ENCODE data around the gene RBP3.
"Not testable (repeated sequence)": the region's sequence is repeated elsewhere in the genome, so short reads cannot be mapped to it uniquely, and the experiment has no call there.

The RBP3 gene

GRCh38 chr10:47380341-47381102 lies 32.4 kb downstream of the RBP3 start:
- Histone ChIP-seq H3K4me3 (ENCODE audit: low read length) (no peak overlapping the region), H3K9ac (ENCODE audit: low read depth, low read length) (no peak overlapping the region), H3K4me1 (ENCODE audit: insufficient read depth, low read length) (peaks cover 19% of the 10 kb centered on the region; the same call in 1 of the 2 replicates), H3K9me3 (ENCODE audit: insufficient read depth, low read depth, low read length) (no peaks in the 10 kb centered on the region), H3K36me3 (ENCODE audit: insufficient read depth, low read depth, low read length) (no peaks in the 10 kb centered on the region), H3K27ac (ENCODE audit: low read length) (no peak overlapping the region), H3K27me3 (ENCODE audit: insufficient read depth, low read length) (peaks cover 19% of the 10 kb centered on the region)

GRCh38 chr10:47381103-47381395 lies 32.9 kb downstream of the RBP3 start:
- H3K36me3 ChIP-seq (ENCODE audit: insufficient read depth, low read depth, low read length): no peaks in the 10 kb centered on the region
- H3K4me1 ChIP-seq (ENCODE audit: insufficient read depth, low read length): peaks cover 19% of the 10 kb centered on the region; the same call in 1 of the 2 replicates
- no peak overlapping the region for H3K9ac ChIP-seq (ENCODE audit: low read depth, low read length)
- peaks cover 24% of the 10 kb centered on the region for H3K27me3 ChIP-seq (ENCODE audit: insufficient read depth, low read length)
- H3K27ac ChIP-seq (ENCODE audit: low read length): no peak overlapping the region
- no peak overlapping the region for H3K4me3 ChIP-seq (ENCODE audit: low read length)
- no peaks in the 10 kb centered on the region for H3K9me3 ChIP-seq (ENCODE audit: insufficient read depth, low read depth, low read length)

DNA sequence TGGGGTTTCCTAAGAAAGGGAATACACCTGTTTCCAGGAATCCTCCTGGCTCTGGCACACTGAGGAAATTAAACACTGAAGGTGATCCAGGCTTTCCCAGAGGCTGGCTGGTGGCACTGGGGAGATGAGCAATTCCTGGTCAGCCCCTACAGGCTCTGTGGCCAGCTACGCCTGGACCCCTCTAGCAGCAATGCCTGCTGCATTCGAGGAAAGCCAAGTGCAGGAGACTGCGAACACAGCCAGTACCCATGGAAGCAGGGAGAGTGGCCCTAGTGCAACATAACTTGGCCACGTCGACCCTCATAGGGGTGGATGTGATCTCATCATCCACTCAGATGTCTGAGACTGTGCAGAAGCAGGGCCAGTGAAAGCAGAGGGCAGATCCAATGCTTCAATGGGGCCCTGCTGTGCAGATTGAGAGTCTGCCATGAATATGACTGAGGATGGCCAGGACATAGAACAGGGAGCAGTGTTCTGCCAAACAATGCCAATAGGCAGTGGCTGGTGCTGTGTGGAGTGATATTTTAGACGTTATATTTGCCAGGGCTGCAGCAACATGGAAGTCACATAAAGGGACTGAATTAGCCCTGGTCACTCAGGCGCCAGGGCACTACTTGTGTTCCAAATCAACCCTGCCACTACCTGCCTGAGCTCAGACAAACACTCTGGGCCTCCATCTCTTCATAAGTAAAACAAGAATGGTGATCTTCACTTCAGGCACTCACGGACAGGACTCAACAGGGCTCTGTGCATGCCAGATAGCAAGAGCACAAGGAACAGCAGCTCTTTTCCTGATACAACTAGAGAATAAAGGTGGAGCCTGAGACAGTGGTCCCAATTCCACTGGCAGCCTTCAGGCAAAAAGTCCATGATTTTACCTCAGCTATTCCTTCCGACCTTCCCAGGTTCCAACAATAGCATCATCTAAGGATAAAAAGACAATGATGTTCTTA lies 33.5 kb downstream of the RBP3 start:
- Histone ChIP-seq H3K4me1 (ENCODE audit: insufficient read depth, low read length) (peaks cover 19% of the 10 kb centered on the region; the same call in 1 of the 2 replicates), H3K9me3 (ENCODE audit: insufficient read depth, low read depth, low read length) (no peaks in the 10 kb centered on the region), H3K4me3 (ENCODE audit: low read length) (no peak overlapping the region; the same call in 1 of the 2 replicates), H3K36me3 (ENCODE audit: insufficient read depth, low read depth, low read length) (no peaks in the 10 kb centered on the region), H3K9ac (ENCODE audit: low read depth, low read length) (no peak overlapping the region), H3K27ac (ENCODE audit: low read length) (no peak overlapping the region), H3K27me3 (ENCODE audit: insufficient read depth, low read length) (peaks cover 25% of the 10 kb centered on the region)

DNA sequence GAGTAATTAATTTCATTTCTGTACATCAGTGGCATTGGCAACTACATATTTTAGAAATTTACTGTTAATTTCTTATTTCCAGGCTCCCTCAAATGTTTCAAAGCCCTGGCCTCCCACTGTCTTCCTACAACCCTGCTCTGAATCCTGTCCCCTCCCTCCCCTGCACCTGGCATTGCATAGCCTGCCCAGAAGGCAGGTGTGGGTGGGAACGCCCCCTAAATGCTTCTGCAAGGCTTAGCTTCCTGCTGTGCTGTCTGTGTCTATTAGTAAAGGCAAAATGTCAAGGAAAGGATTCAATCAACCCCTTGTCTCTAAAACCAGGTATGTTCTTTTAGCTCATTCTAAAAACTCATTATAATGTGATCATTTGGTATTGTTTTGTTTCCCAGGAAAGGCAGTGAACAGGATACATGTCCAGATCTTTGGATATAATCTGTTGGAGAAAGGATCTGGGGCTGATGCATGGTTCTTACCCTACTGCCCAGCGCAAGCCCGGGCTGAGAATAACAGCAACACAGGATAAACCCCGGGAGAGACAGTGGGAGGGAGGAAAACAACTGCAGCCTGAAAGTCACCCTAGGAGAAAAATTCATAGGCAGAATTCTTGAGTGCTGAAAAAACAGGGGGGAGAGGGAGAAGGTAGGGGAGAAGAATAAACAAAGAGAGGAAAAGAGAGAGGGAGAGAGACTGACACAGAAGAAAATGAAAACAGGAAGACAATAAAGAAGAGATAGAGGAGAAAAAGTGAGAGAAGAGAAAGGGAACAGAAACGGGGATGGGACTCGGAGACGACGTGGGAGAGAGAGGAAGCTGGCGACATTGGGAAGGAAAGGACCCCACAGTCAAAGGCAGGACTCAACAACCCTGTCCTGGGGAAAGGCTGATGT lies 35.3 kb downstream of the RBP3 start:
- Histone ChIP-seq H3K36me3 (ENCODE audit: insufficient read depth, low read depth, low read length) (no peaks in the 10 kb centered on the region), H3K4me1 (ENCODE audit: insufficient read depth, low read length) (peaks cover 19% of the 10 kb centered on the region; the same call in 1 of the 2 replicates), H3K4me3 (ENCODE audit: low read length) (peak overlapping the region; percentile 74), H3K9me3 (ENCODE audit: insufficient read depth, low read depth, low read length) (no peaks in the 10 kb centered on the region), H3K9ac (ENCODE audit: low read depth, low read length) (peak overlapping the region; percentile 47; the same call in 1 of the 2 replicates), H3K27ac (ENCODE audit: low read length) (no peak overlapping the region), H3K27me3 (ENCODE audit: insufficient read depth, low read length) (peaks cover 25% of the 10 kb centered on the region)

DNA sequence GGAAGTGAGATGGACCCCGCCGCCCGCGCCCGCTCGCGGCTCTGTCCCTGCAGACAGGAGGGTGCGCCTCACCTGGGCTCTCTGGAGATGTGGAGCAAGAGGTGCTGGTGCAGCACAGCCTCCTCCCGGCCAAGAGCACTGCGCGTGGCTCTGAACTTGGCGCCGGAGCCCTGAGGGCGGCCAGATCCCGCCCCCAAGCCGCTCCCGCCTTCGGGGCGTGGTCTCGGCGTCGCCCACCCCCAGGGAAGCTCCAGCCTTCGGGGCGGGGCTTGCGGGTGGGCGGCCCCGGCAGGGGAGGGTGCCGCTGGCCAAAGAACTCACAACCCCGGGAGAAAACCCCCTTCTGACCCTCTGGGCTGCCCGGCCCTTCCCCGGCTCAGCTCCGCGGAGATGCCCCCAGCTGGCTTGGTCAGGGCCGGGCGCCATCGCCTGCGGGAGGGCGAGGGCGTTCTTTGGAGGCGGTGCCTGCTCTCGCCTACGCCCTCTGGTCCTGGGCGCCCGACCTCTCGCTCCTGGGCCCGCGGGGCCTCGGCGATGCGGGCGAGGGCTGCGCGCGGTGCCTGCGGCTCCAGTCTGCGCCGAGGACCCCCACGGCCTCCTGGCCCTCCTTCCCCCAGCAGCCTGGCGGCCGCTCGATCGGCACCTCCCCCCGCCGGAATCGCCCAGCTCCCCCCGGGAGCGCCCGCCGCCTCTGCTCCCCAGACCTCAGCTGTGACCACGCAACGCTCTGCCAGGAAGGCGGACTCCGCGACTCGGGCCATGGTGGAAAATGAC lies 36.2 kb downstream of the RBP3 start, which contains the start of gene ZNF488:
Gene ZNF488, minus strand, starts transcription at position 146 of the 774 bp plus-strand sequence. CDS start 15,464 bp downstream, outside the sequence.
- H3K4me1 ChIP-seq (ENCODE audit: insufficient read depth, low read length): peaks cover 19% of the 10 kb centered on the region; the same call in 1 of the 2 replicates
- peaks cover 25% of the 10 kb centered on the region for H3K27me3 ChIP-seq (ENCODE audit: insufficient read depth, low read length)
- peak within 1 kb of the TSS; percentile 74 for H3K4me3 ChIP-seq (ENCODE audit: low read length)
- H3K9me3 ChIP-seq (ENCODE audit: insufficient read depth, low read depth, low read length): no peaks in the 10 kb centered on the region
- H3K27ac ChIP-seq (ENCODE audit: low read length): no peak within 1 kb of the TSS
- H3K36me3 ChIP-seq (ENCODE audit: insufficient read depth, low read depth, low read length): no peaks in the 10 kb centered on the region
- H3K9ac ChIP-seq (ENCODE audit: low read depth, low read length): peak within 1 kb of the TSS; percentile 47; the same call in 1 of the 2 replicates

DNA sequence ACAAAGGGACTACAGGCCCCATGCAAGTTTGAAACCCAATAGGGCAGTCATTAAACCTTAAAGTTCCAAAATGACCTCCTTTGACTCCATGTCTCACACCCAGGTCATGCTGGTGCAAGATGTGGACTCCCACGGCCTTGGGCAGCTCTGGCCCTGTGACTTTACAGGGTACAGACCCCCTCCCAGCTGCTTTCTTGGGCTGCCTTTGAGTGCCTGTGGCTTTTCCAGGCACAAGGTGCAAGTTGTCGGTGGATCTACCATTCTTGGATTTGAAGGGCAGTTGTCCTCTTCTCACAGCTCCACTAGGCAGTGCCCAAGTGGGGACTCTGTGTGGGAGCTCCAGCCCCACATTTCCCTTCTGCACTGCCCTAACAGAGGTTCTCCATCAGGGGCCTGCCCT lies 37.9 kb downstream of the RBP3 start:
- not testable (repeated sequence) for H3K4me3 ChIP-seq (ENCODE audit: low read length); H3K27ac ChIP-seq (ENCODE audit: low read length); H3K9ac ChIP-seq (ENCODE audit: low read depth, low read length); H3K9me3 ChIP-seq (ENCODE audit: insufficient read depth, low read depth, low read length); H3K36me3 ChIP-seq (ENCODE audit: insufficient read depth, low read depth, low read length)
- peaks cover 19% of the 10 kb centered on the region; the same call in 1 of the 2 replicates for H3K4me1 ChIP-seq (ENCODE audit: insufficient read depth, low read length)
- H3K27me3 ChIP-seq (ENCODE audit: insufficient read depth, low read length): peaks cover 25% of the 10 kb centered on the region

DNA sequence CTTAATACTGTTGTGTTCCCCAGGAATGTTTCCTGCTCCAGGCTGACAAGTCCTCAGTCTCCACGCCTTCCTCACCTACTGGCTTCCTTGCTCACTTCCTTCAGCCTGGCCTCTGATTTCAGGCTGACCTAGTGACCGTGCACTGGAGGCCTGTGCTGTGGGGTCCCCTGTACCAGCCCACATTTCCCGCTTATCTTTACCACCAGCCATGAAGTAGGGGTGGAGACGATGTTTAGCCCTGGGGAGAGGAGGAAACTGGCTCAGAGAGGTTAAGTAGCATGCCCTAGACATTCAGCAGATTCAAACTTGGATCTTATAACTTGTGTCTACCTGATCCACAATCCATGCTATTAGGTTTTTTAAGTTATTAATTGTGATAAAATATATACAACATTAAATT lies 40.7 kb downstream of the RBP3 start:
- H3K4me1 ChIP-seq (ENCODE audit: insufficient read depth, low read length): no peaks in the 10 kb centered on the region
- no peak overlapping the region for H3K27ac ChIP-seq (ENCODE audit: low read length)
- H3K36me3 ChIP-seq (ENCODE audit: insufficient read depth, low read depth, low read length): no peaks in the 10 kb centered on the region
- no peak overlapping the region for H3K9ac ChIP-seq (ENCODE audit: low read depth, low read length)
- no peaks in the 10 kb centered on the region for H3K9me3 ChIP-seq (ENCODE audit: insufficient read depth, low read depth, low read length)
- H3K4me3 ChIP-seq (ENCODE audit: low read length): no peak overlapping the region
- H3K27me3 ChIP-seq (ENCODE audit: insufficient read depth, low read length): peaks cover 16% of the 10 kb centered on the region

DNA sequence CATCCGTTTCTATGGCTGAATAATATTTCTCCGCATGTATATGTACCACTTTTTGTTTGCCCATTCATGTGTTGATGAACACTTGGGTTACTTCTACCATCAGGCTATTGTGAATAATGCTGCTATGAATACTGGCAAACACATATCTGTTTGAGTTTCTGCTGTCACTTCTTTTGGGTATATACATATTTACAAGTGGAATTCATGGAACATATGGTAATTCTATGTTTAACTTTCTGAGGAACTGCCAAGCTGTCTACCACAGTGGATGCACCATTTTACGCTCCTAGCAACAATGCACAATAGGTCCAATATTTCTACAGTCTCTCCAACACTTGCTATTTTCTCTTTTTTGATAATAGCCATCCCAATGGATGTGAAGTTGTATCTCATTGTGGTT lies 41.5 kb downstream of the RBP3 start:
- Histone ChIP-seq H3K9me3 (ENCODE audit: insufficient read depth, low read depth, low read length) (no peaks in the 10 kb centered on the region), H3K9ac (ENCODE audit: low read depth, low read length) (no peak overlapping the region), H3K27ac (ENCODE audit: low read length) (no peak overlapping the region), H3K4me3 (ENCODE audit: low read length) (no peak overlapping the region), H3K27me3 (ENCODE audit: insufficient read depth, low read length) (peaks cover 15% of the 10 kb centered on the region), H3K36me3 (ENCODE audit: insufficient read depth, low read depth, low read length) (no peaks in the 10 kb centered on the region), H3K4me1 (ENCODE audit: insufficient read depth, low read length) (no peaks in the 10 kb centered on the region)

GRCh38 chr10:47396311-47396717 lies 48.2 kb downstream of the RBP3 start:
- no peak overlapping the region for H3K27ac ChIP-seq (ENCODE audit: low read length)
- no peak overlapping the region for H3K4me3 ChIP-seq (ENCODE audit: low read length)
- no peaks in the 10 kb centered on the region for H3K27me3 ChIP-seq (ENCODE audit: insufficient read depth, low read length)
- 0 out of 2 replicates have a peak, but pooled peaks cover 2% of the 10 kb centered on the region for H3K4me1 ChIP-seq (ENCODE audit: insufficient read depth, low read length)
- no peaks in the 10 kb centered on the region for H3K36me3 ChIP-seq (ENCODE audit: insufficient read depth, low read depth, low read length)
- no peak overlapping the region for H3K9ac ChIP-seq (ENCODE audit: low read depth, low read length)
- H3K9me3 ChIP-seq (ENCODE audit: insufficient read depth, low read depth, low read length): no peaks in the 10 kb centered on the region

DNA sequence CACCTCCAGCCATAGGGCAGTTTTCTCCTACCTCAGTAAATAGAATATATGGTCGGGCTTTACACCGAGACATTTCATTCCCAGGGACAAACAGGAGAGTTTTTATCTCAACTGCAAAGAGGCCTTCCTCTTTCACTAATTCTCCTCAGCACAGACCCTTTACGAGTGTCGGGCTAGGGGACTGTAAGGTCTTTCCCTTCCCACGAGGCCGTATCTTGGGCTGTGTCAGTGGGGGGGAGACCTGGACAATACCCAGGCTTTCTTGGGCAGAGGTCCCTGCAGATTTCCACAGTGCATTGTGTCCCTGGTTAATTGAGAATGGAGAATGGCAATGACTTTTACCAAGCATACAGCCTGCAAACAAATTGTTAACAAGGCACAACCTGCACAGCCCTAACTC lies 49.1 kb downstream of the RBP3 start:
- Histone ChIP-seq H3K27me3 (ENCODE audit: insufficient read depth, low read length) (no peaks in the 10 kb centered on the region), H3K9ac (ENCODE audit: low read depth, low read length) (no peak overlapping the region), H3K27ac (ENCODE audit: low read length) (no peak overlapping the region), H3K4me1 (ENCODE audit: insufficient read depth, low read length) (peaks cover 4% of the 10 kb centered on the region), H3K9me3 (ENCODE audit: insufficient read depth, low read depth, low read length) (no peaks in the 10 kb centered on the region), H3K36me3 (ENCODE audit: insufficient read depth, low read depth, low read length) (no peaks in the 10 kb centered on the region), H3K4me3 (ENCODE audit: low read length) (no peak overlapping the region)
